Mesenchymal stem cell (in vitro differentiated cells and primary cell): Measurements from ENCODE around the gene CFAP97D1.

ENCODE experiments used
- DNase-seq: peaks from one replicate; pipeline ENCODE4 v3.0.0-alpha.2; 2013
- H2AFZ ChIP-seq: one replicate; pipeline ENCODE4 v1.6.1; 2013; ENCODE audit warnings: low read depth, mild to moderate bottlenecking, control low read depth, inconsistent platforms, low read length, moderate library complexity
- H2AK5ac ChIP-seq: 2 replicates; pipeline ENCODE4 v1.6.1; 2013; ENCODE audit warnings: low read length, moderate library complexity, mild to moderate bottlenecking, inconsistent platforms; ENCODE audit not compliant: severe bottlenecking
- H2BK120ac ChIP-seq: one replicate; pipeline ENCODE4 v1.6.1; 2013; ENCODE audit warnings: low read depth, mild to moderate bottlenecking, inconsistent platforms, low read length, moderate library complexity
- H2BK12ac ChIP-seq, 2 experiments: one replicate each; pipeline ENCODE4 v1.6.1; 2013; ENCODE audit warnings: inconsistent platforms in 2 of 2, low read length in 2 of 2, mild to moderate bottlenecking in 2 of 2, moderate library complexity in 2 of 2, control low read depth in 1 of 2
- H2BK15ac ChIP-seq: one replicate; pipeline ENCODE4 v1.6.1; 2013; ENCODE audit warnings: mild to moderate bottlenecking, low read depth, inconsistent platforms; ENCODE audit not compliant: poor library complexity, severe bottlenecking
- H2BK5ac ChIP-seq: 2 replicates; pipeline ENCODE4 v1.6.1; 2013; ENCODE audit warnings: low read depth, mild to moderate bottlenecking, low read length, control low read depth, inconsistent platforms; ENCODE audit not compliant: poor library complexity, severe bottlenecking
- H3K14ac ChIP-seq, 2 experiments: one replicate each; pipeline ENCODE4 v1.6.1; 2013; ENCODE audit warnings: inconsistent platforms in 2 of 2, low read length in 2 of 2, control low read depth in 1 of 2, mild to moderate bottlenecking in 1 of 2, moderate library complexity in 1 of 2
- H3K18ac ChIP-seq, 2 experiments: one replicate each; pipeline ENCODE4 v1.6.1; 2013; ENCODE audit warnings: inconsistent platforms in 2 of 2, low read length in 2 of 2, control low read depth in 1 of 2, low read depth in 1 of 2, mild to moderate bottlenecking in 1 of 2
- H3K23ac ChIP-seq, 2 experiments: one replicate each; pipeline ENCODE4 v1.6.1; 2013; ENCODE audit warnings: inconsistent platforms in 2 of 2, low read length in 2 of 2, mild to moderate bottlenecking in 2 of 2, moderate library complexity in 2 of 2, control low read depth in 1 of 2
- H3K27ac ChIP-seq: 2 replicates; pipeline ENCODE4 v1.5.1; 2013; ENCODE audit warnings: mild to moderate bottlenecking, moderate library complexity, low read length, control low read depth, inconsistent platforms; ENCODE audit not compliant: poor library complexity, severe bottlenecking
- H3K27me3 ChIP-seq, 2 experiments: 2 replicates each; pipeline versions ENCODE4 v1.6.1 to v1.7.0; 2013; ENCODE audit warnings: low read length in 2 of 2, mild to moderate bottlenecking in 2 of 2, moderate library complexity in 2 of 2, control low read depth in 1 of 2, inconsistent platforms in 1 of 2; ENCODE audit not compliant: control insufficient read depth in 1 of 2, insufficient read depth in 1 of 2
- H3K36me3 ChIP-seq, 2 experiments: 2 replicates each; pipeline versions ENCODE4 v1.6.1 to v1.7.0; 2013; ENCODE audit warnings: low read length in 2 of 2, control low read depth in 1 of 2, inconsistent platforms in 1 of 2, low read depth in 1 of 2, mild to moderate bottlenecking in 1 of 2; ENCODE audit not compliant: insufficient read depth in 2 of 2, control insufficient read depth in 1 of 2
- H3K4ac ChIP-seq, 2 experiments: one replicate each; pipeline ENCODE4 v1.6.1; 2013; ENCODE audit warnings: inconsistent platforms in 2 of 2, low read length in 2 of 2, mild to moderate bottlenecking in 2 of 2, moderate library complexity in 2 of 2, control low read depth in 1 of 2, low read depth in 1 of 2
- H3K4me1 ChIP-seq: 2 replicates; pipeline ENCODE4 v1.6.1; 2013; ENCODE audit warnings: low read depth, low read length, control low read depth; ENCODE audit not compliant: control insufficient read depth, insufficient read depth
- H3K4me2 ChIP-seq: 2 replicates; pipeline ENCODE4 v1.6.1; 2013; ENCODE audit warnings: low read length, mild to moderate bottlenecking, inconsistent platforms; ENCODE audit not compliant: poor library complexity, severe bottlenecking
- H3K4me3 ChIP-seq, 2 experiments: 2 replicates each; pipeline versions ENCODE4 v1.5.1 to v1.7.0; 2013; ENCODE audit warnings: low read length in 2 of 2, mild to moderate bottlenecking in 2 of 2, control low read depth in 1 of 2, low read depth in 1 of 2; ENCODE audit not compliant: insufficient read depth in 1 of 2
- H3K79me1 ChIP-seq: replicated peaks from 2 replicates; pipeline ENCODE4 v1.6.1; 2013; ENCODE audit warnings: mild to moderate bottlenecking, control low read depth, low read length, inconsistent platforms; ENCODE audit not compliant: poor library complexity, severe bottlenecking
- H3K9ac ChIP-seq: 2 replicates; pipeline ENCODE4 v1.7.0; 2013; ENCODE audit warnings: mild to moderate bottlenecking, low read length, moderate library complexity
- H3K9me3 ChIP-seq: 2 replicates; pipeline ENCODE4 v1.7.0; 2013; ENCODE audit warnings: mild to moderate bottlenecking, low read length; ENCODE audit not compliant: control insufficient read depth
- H4K8ac ChIP-seq: one replicate; pipeline ENCODE4 v1.6.1; 2013; ENCODE audit warnings: inconsistent platforms, mild to moderate bottlenecking, low read length, moderate library complexity
- H4K91ac ChIP-seq: one replicate; pipeline ENCODE4 v1.6.1; 2013; ENCODE audit warnings: mild to moderate bottlenecking, low read length, inconsistent platforms
- WGBS: methylation state at CpG from one replicate; pipeline ENCODE4 v1.1.7; 2013; ENCODE audit warnings: mixed read lengths; 5-methylcytosine and 5-hydroxymethylcytosine counted together

CFAP97D1 gene

GRCh38 chr17:43745541-43745940 lies 34.7 kb upstream of the CFAP97D1 start:
- no peak overlapping the region for H3K14ac ChIP-seq
- no peak overlapping the region for H2AK5ac ChIP-seq
- H2BK12ac ChIP-seq, result no peak overlapping the region
- H3K27me3 ChIP-seq, result peaks cover 38 to 57% of the 10 kb centered on the region in 2 experiments
- no peaks in the 10 kb centered on the region for H3K9me3 ChIP-seq
- H3K36me3 ChIP-seq, result no peaks in the 10 kb centered on the region
- no peak overlapping the region for H3K18ac ChIP-seq
- H2BK5ac ChIP-seq, result no peak overlapping the region
- H3K4ac ChIP-seq, result no peak overlapping the region
- H3K4me2 ChIP-seq, result no peak overlapping the region
- H3K27ac ChIP-seq, result no peak overlapping the region
- no peak overlapping the region for H4K8ac ChIP-seq
- H2AFZ ChIP-seq, result no peak overlapping the region
- no peak overlapping the region for H3K9ac ChIP-seq
- no peak for DNase-seq
- H2BK15ac ChIP-seq, result no peak overlapping the region
- H4K91ac ChIP-seq, result no peak overlapping the region
- no peak overlapping the region for H3K4me3 ChIP-seq
- 7% methylated on average over 6 of the region's 6 CpGs for WGBS
- H3K79me1 ChIP-seq, result no peaks in the 10 kb centered on the region
- H3K4me1 ChIP-seq, result peaks cover 2% of the 10 kb centered on the region
- no peak overlapping the region for H2BK120ac ChIP-seq
- H3K23ac ChIP-seq, result no peak overlapping the region

- no peak overlapping the region for H2AK5ac ChIP-seq
- H3K4me1 ChIP-seq, result peaks cover under 1% of the 10 kb centered on the region
- H3K9me3 ChIP-seq, result no peaks in the 10 kb centered on the region
- no peaks in the 10 kb centered on the region for H3K36me3 ChIP-seq
- H3K14ac ChIP-seq, result no peak overlapping the region
- H3K27ac ChIP-seq, result no peak overlapping the region
- H4K8ac ChIP-seq, result no peak overlapping the region
- H3K4ac ChIP-seq, result no peak overlapping the region
- H2BK12ac ChIP-seq, result no peak overlapping the region
- H3K4me3 ChIP-seq, result no peak overlapping the region
- WGBS, result 78% methylated on average over 5 of the region's 5 CpGs
- H3K18ac ChIP-seq, result no peak overlapping the region
- H2BK15ac ChIP-seq, result no peak overlapping the region
- H2BK5ac ChIP-seq, result no peak overlapping the region
- H3K9ac ChIP-seq, result no peak overlapping the region
- no peaks in the 10 kb centered on the region for H3K79me1 ChIP-seq
- H4K91ac ChIP-seq, result no peak overlapping the region
- H3K4me2 ChIP-seq, result no peak overlapping the region
- H2AFZ ChIP-seq, result no peak overlapping the region
- DNase-seq, result no peak
- H3K27me3 ChIP-seq, result peaks cover 61 to 73% of the 10 kb centered on the region in 2 experiments
- H2BK120ac ChIP-seq, result no peak overlapping the region
- no peak overlapping the region for H3K23ac ChIP-seq
Observed at GRCh38 chr17:43750153-43750552, 30.1 kb upstream of the CFAP97D1 start.

DNA sequence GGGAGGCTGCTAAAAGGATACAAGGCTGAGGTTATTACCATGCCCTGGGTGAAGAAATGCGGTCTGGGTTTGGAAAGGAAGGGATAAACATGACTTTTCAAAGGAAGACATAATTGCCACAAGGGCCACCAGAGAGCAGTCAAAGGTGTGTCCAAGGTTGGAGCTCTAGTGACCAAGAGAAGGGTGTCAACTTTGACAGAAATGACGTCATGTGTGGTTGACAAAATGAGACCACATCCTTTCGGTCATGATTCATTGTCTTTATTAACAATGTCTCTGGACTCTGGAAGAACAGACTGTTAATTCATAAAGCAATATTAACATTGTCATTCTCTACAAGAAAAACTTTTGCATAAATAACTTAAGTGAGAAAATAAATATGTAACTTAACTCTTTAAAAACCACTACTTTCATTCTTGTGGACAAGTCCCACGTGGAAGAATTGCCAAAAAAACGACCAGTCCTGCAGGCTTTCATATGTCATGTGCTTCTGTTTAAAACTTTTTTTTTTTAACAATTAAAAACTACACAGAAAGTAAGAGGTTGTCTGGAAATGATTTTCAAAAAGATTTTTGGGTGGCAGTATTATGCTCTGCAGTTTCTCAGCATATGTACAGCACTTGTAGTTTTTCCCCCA lies 26.6 kb upstream of the CFAP97D1 start:
- no peak for DNase-seq
- H2AK5ac ChIP-seq, result no peak overlapping the region
- H3K36me3 ChIP-seq, result no peaks in the 10 kb centered on the region
- H3K18ac ChIP-seq, result no peak overlapping the region
- H2AFZ ChIP-seq, result no peak overlapping the region
- H3K27me3 ChIP-seq, result peaks cover 74 to 81% of the 10 kb centered on the region in 2 experiments
- H3K9ac ChIP-seq, result no peak overlapping the region
- H3K4me1 ChIP-seq, result peaks cover 7% of the 10 kb centered on the region
- no peak overlapping the region for H2BK15ac ChIP-seq
- H4K8ac ChIP-seq, result no peak overlapping the region
- H3K9me3 ChIP-seq, result no peaks in the 10 kb centered on the region
- no peak overlapping the region for H3K23ac ChIP-seq
- H2BK12ac ChIP-seq, result no peak overlapping the region
- H3K4me3 ChIP-seq, result no peak overlapping the region
- no peak overlapping the region for H2BK5ac ChIP-seq
- H4K91ac ChIP-seq, result no peak overlapping the region
- 92% methylated on average over 4 of the region's 5 CpGs for WGBS
- no peak overlapping the region for H3K27ac ChIP-seq
- H3K4me2 ChIP-seq, result no peak overlapping the region
- no peaks in the 10 kb centered on the region for H3K79me1 ChIP-seq
- H2BK120ac ChIP-seq, result no peak overlapping the region
- H3K4ac ChIP-seq, result no peak overlapping the region
- no peak overlapping the region for H3K14ac ChIP-seq

DNA sequence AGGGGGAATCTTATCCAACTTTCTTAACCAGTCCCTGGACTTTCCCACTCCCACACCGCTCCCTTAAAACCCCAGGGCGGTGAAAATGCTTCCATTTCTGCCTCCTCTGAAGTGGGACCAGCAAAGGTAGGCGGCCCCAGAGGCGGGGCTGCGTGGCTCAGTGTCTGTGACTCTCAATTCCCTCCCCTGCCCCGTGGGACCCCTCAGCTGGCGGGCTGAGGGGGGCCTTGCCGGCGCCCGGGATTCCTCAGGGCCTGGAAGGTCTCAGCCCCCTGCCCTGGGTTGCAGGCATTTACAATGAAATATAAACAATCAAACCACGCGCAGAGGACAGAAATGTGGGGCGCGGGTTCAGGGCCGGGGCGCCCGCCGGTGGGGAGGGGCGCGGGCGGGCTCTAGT lies 25.3 kb upstream of the CFAP97D1 start:
- 23% methylated on average over 21 of the region's 21 CpGs for WGBS
- no peaks in the 10 kb centered on the region for H3K79me1 ChIP-seq
- H2BK12ac ChIP-seq, result no peak overlapping the region

More for the DNA sequence above, 25.3 kb upstream of the CFAP97D1 start:
- Histone ChIP-seq H2BK5ac (no peak overlapping the region), H3K36me3 (no peaks in the 10 kb centered on the region), H3K4me2 (peak overlapping the region; percentile 64), H4K8ac (no peak overlapping the region), H3K9ac (no peak overlapping the region), H2BK120ac (no peak overlapping the region), H3K4me3 (no peak overlapping the region), H2AK5ac (no peak overlapping the region), H2AFZ (no peak overlapping the region), H4K91ac (no peak overlapping the region), H3K4me1 (peaks cover 9% of the 10 kb centered on the region), H3K14ac (no peak overlapping the region), H3K18ac (no peak overlapping the region), H3K27me3 (peaks cover 87 to 88% of the 10 kb centered on the region in 2 experiments), H3K23ac (no peak overlapping the region), H3K27ac (no peak overlapping the region), H2BK15ac (peak overlapping the region; percentile 71), H3K4ac (no peak overlapping the region), H3K9me3 (no peaks in the 10 kb centered on the region)
- DNase-seq, result no peak
